PFSK-1 (cell line): ENCODE measurements around the gene NUDT22.

Experiments used
- FOXP2 ChIP-seq: optimal IDR thresholded peaks from 2 replicates; pipeline ENCODE3; 2011; ENCODE audit warnings: borderline replicate concordance, control low read depth, inconsistent platforms; ENCODE audit not compliant: insufficient read depth; ENCODE audit errors: extremely low read length, extremely low read depth
- POLR2AphosphoS5 ChIP-seq: IDR thresholded peaks from 2 replicates; pipeline ENCODE4 v1.6.1; 2012; ENCODE audit warnings: low read depth, mild to moderate bottlenecking, control low read depth, low read length, moderate library complexity
- SIN3A ChIP-seq: IDR thresholded peaks from 2 replicates; pipeline ENCODE4 v1.6.1; 2012; ENCODE audit warnings: mild to moderate bottlenecking, low read length, moderate library complexity, borderline replicate concordance; ENCODE audit not compliant: insufficient read depth
- TAF1 ChIP-seq: IDR thresholded peaks from 2 replicates; pipeline ENCODE4 v1.6.1; 2012; ENCODE audit warnings: low read length, control low read depth, borderline replicate concordance; ENCODE audit not compliant: insufficient read depth
- TF ChIP-seq, protein P1 (sequence below), 2 experiments: IDR thresholded peaks; 2 replicates each; pipeline versions ENCODE4 v1.6.1 to v1.8.0; 2011 to 2012; ENCODE audit warnings: low read depth in 2 of 2, low read length in 2 of 2, control low read depth in 1 of 2, inconsistent platforms in 1 of 2, mild to moderate bottlenecking in 1 of 2, moderate library complexity in 1 of 2; ENCODE audit not compliant: insufficient read depth in 1 of 2

DNA sequence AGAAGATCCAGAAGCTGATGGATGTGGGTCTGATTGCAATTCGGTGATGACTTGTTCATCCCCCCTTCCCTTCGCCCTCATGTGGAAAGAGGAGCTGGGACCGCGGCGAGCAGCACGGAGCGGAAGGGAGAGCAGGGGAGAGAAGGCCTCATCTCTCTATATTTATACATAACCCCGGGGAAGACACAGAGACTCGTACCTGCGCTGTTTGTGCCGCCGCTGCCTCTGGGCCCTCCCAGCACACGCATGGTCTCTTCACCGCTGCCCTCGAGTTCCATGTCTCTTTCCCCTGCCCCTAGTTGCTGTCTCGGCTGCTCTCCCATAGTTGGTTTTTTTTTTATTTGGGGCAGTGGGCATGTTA is 22.0 kb upstream of the NUDT22 start:
- TF ChIP-seq, protein P1, sequence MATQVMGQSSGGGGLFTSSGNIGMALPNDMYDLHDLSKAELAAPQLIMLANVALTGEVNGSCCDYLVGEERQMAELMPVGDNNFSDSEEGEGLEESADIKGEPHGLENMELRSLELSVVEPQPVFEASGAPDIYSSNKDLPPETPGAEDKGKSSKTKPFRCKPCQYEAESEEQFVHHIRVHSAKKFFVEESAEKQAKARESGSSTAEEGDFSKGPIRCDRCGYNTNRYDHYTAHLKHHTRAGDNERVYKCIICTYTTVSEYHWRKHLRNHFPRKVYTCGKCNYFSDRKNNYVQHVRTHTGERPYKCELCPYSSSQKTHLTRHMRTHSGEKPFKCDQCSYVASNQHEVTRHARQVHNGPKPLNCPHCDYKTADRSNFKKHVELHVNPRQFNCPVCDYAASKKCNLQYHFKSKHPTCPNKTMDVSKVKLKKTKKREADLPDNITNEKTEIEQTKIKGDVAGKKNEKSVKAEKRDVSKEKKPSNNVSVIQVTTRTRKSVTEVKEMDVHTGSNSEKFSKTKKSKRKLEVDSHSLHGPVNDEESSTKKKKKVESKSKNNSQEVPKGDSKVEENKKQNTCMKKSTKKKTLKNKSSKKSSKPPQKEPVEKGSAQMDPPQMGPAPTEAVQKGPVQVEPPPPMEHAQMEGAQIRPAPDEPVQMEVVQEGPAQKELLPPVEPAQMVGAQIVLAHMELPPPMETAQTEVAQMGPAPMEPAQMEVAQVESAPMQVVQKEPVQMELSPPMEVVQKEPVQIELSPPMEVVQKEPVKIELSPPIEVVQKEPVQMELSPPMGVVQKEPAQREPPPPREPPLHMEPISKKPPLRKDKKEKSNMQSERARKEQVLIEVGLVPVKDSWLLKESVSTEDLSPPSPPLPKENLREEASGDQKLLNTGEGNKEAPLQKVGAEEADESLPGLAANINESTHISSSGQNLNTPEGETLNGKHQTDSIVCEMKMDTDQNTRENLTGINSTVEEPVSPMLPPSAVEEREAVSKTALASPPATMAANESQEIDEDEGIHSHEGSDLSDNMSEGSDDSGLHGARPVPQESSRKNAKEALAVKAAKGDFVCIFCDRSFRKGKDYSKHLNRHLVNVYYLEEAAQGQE (IDR thresholded peaks at IDR 0.05; ENCODE audit: insufficient read depth in 1 of 2, low read depth in 2 of 2, low read length in 2 of 2): no peak
- TF ChIP-seq SIN3A (no peak), TAF1 (no peak), POLR2AphosphoS5 (no peak), FOXP2 (no peak)
